GM18517 (cell line): ENCODE data around the gene UGGT1.

Experiments used
- ATAC-seq: cut with Tn5 transposase; IDR thresholded peaks from one replicate; pipeline ENCODE4 v1.9.1; 2021; ENCODE audit warnings: mild to moderate bottlenecking, moderate library complexity; ENCODE audit not compliant: unreplicated experiment

UGGT1 gene, protein sequence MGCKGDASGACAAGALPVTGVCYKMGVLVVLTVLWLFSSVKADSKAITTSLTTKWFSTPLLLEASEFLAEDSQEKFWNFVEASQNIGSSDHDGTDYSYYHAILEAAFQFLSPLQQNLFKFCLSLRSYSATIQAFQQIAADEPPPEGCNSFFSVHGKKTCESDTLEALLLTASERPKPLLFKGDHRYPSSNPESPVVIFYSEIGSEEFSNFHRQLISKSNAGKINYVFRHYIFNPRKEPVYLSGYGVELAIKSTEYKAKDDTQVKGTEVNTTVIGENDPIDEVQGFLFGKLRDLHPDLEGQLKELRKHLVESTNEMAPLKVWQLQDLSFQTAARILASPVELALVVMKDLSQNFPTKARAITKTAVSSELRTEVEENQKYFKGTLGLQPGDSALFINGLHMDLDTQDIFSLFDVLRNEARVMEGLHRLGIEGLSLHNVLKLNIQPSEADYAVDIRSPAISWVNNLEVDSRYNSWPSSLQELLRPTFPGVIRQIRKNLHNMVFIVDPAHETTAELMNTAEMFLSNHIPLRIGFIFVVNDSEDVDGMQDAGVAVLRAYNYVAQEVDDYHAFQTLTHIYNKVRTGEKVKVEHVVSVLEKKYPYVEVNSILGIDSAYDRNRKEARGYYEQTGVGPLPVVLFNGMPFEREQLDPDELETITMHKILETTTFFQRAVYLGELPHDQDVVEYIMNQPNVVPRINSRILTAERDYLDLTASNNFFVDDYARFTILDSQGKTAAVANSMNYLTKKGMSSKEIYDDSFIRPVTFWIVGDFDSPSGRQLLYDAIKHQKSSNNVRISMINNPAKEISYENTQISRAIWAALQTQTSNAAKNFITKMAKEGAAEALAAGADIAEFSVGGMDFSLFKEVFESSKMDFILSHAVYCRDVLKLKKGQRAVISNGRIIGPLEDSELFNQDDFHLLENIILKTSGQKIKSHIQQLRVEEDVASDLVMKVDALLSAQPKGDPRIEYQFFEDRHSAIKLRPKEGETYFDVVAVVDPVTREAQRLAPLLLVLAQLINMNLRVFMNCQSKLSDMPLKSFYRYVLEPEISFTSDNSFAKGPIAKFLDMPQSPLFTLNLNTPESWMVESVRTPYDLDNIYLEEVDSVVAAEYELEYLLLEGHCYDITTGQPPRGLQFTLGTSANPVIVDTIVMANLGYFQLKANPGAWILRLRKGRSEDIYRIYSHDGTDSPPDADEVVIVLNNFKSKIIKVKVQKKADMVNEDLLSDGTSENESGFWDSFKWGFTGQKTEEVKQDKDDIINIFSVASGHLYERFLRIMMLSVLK (N-terminal part only)

DNA sequence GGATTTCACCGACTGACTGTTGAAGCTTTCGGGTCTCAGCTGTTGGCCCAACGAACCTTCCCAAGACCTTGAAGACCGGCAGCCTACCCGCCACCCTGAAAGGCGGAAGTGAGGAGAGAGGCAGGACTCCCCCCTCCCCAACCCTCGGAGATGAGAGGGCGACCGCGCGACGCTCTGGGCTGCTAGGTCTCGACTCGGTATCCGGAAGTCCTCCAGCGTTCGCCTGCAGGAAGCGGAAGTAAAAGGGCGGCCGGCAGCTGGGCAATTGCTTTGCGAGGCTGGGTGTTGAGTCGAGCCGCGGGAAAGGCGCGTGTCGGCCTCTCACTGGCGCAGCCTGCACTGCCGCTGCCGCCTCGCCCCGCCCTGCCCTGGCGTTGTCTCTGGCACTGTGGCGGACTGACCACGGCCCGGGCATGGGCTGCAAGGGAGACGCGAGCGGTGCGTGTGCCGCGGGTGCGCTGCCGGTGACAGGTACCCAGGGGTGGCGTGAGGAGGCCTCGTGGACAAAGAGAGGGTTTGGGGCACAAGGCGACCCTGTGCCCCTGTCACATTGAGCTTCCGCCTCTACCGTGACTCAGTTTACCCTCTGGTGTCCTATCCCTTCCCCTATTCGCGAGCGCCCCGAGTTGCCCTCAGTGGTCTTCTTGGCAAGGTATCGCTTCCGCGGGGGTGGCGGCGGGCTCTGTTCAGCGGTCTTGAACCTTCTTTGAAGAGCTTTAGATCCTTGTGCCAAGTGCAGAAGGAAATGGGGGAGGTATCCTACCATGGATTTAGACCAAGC lies at the start of gene UGGT1:
Gene UGGT1 (plus strand): TSS at position 256 of the 781 bp plus-strand sequence. CDS start 158 bp downstream, at position 414.
- peak; percentile 92 for ATAC-seq

DNA sequence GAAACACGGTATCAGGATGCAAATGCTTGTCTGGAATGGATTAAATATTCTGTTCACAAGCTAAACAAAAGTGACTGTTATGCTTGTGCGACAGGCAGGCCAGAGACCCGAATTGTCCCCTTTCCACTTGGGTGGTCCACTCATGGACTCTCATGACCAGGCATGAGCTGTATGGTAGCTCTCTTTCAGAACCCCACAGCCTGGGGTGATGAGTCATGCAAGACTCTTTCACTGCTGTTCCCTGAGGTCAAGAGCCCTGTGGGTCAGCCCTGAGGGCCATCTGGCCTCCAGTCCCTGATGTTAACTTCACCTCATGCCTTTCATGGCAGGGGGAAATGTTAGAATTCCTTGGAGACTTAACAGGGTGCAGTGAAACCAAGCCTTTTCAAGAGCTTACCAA lies 49.4 kb upstream of the UGGT1 start:
- ATAC-seq, result no peak

DNA sequence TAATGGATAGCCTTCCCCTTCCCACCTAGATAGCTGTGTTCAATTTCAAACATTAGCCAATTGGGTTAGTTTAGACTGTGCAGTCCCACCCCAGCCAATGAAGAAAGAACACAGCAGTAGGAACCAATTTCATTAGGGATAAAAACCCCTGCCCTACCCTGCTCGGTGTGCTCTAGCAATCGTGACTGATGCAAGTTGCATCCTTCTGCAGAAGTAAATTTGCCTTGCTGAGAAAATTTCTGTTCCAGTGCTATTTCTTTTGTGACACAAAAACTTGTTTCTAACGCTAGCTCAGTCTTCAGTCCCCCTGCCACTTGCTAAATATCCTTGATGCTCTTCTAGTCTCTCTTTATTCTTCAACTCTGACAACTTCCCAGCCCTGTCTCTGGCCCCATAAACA lies 48.0 kb upstream of the UGGT1 start:
- no peak for ATAC-seq

DNA sequence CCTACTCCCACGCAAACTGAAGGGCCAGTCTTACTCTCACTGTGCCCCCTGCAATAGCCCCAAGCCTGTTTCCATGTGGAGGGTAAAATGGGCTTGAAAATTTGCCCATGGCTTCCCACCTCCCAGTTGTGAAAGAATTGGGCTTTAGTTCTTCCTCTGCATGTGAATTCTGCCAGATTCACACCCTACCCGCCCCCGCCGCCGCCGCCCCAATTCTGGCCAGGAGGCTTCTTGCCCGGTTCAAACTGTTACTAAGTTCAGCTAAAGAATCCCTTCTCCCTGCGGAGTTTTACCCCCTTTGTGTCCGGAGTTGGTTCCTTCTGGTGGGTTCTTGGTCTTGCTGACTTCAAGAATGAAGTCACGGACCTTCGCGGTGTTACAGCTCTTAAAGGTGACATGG lies 37.7 kb upstream of the UGGT1 start:
- no peak for ATAC-seq

DNA sequence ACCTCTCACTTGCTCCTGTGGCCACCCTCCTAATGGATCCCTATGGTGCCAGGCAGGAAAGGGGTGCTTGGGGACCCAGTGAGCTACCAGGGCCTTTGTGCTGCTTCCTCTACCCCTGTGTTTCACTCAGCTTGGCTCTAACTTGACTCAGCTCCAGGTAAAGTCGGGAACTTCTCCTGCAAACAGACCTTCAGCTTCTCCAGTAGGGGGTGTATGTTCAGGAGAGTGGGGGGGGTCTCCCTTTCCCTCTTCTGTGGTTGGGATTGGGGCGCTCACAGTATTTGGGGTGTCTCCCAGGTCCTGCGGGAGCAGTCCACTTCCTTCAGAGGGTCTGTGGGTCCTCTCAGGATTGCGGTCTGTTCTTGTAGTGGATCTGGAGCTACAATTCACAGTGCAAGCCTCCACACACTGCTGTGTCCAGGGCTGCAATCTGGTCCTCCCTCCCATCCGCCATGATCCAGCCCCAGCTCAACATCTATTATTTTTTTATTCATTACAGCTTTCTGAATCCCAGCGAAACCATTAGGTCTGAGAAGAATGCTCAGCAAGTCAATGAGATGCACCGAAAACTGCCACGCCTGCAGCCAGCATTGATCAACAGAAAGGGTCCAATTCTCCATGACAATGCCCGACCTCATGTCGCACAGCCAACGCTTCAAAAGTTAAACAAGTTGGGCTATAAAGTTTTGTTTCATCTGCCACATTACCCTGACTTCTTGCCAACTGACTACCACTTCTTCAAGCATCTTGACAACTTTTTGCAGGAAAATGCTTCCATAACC lies 36.7 kb upstream of the UGGT1 start:
- ATAC-seq, result no peak

DNA sequence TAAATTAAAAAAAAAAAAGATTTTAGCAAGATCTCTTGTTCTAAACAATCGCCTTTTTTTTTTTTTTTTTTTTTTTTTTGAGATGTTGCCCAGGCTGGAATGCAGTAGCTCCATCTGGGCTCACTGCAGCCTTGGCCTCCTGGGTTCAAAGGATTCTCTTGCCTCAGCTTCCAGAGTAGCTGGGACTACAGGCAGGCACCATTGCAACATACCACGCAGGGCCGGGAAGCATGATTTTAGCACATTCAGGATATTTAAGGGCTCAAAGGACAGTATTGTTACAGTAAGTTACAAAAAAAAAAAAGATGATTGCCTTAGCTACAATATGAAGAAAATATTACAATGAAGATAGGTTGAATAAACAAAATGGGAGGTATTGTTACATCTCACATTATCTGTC lies 33.7 kb upstream of the UGGT1 start:
- ATAC-seq, result no peak

DNA sequence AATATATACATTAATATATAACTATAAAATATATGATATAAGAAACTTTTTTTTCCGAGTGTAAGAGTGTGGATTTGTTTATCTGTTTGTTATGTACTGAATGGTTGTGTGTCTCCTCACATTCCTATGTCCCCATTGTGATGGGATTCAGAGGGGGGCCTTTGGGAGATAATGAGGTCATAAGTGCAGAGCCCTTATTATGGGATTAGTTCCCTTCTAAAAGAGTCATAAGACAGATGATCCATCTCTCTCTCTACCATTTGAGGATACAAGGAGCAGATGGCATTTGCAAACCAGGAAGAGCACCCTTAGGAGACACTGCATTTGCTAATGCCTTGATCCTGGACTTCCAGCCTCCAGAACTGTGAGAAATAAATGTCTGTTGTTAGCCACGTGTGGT lies 32.9 kb upstream of the UGGT1 start:
- ATAC-seq, result no peak

DNA sequence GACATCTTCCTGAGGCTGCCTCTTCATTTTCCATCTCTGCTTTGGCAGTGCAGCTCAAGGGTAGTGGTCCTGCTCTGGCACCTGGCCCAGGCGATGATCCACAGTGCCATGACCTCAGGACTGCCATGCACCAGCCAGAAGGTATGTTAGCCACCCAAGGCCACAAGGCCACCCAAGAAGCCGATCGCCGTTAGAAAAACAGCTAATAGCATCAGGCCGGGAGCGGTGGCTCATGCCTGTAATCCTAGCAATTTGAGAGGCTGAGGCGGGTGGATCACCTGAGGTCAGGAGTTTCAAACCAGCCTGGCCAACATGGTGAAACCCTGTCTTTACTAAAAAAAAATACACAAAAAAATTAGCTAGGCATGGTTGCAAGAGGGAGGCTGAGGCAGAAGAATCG lies 28.4 kb upstream of the UGGT1 start:
- ATAC-seq, result no peak

DNA sequence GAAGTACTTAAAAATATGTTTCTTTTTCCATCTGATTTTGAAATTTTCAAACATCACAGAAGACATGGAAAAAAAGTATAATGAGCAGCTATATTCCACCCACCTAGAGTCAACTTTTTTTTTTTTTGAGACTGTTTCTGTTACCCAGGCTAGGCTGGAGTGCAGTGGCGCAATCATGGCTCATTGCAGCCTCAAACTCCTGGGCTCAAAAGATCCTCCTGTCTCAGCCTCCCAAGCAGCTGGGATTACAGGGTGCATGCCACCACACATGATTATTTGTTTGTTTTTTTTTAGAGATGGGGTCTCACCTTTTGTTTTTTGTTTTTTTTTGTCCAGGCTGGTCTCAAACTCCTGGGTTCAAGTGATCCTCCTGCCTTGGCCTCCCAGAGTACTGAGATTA lies 26.6 kb upstream of the UGGT1 start:
- no peak for ATAC-seq

DNA sequence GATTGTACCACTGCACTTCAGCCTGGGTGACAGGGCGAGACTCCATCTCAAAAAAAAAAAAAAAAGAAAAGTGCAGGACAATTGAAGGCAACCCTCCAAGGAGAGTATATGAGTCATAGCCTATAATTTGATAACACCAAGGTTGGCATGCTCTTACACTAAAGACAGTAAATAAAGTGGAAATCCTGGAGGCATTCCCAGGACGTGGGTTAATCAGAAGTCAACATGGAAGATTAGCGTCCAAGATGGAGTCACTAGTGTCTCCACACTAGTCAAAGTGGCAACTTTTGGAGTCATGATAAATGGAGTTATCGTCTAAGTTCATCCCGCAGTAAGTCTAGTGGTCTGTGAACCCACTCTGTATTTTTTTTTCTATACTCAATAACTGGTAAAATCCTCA lies 21.2 kb upstream of the UGGT1 start:
- ATAC-seq, result no peak

DNA sequence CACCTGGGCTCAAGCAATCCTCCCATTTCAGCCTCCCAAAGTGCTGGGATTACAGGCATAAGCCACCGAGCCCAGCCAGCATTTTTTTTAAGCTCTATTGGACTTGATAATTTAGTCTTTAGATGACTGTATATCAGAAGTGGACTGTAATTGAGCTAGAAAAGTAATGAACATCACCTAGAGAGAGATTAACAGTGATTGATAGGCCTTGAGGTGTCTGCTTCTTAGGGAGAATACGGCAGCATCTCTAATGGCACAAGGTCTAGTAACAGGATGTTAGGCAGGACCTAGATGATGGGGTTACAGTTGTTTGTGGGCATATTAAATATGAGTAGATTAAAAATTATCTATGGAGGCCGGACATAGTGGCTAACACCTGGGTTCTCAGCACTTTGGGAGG lies 17.7 kb upstream of the UGGT1 start:
- no peak for ATAC-seq

DNA sequence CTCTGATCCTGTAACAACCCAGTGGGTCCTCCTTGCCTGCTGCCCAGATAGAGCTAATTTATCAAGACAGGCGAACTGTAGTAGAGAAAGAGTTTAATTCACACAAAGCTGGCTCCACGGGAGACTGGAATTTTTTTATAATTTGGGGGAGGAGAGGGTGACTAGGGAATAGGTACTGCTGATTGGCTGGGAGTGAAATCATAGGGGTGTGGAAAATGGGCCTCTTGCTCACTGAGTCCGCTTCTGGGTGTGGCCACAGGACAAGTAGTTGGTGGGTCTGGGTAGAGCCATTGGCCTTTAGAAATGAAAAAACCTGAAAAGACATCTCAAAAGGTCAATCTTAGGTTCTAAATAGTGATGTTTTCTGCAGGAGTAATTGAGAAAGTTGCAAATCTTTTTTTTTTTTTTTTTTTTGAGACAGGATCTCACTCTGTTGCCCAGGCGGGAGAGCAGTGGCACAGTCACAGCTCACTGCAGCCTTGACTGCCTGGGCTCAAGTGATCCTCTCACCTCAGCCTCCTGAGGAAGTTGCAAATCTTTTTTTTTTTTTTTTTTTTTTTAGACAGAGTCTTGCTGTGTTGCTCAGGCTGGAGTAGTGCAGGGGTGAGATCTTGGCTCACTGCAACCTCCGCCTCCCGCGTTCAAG lies 14.4 kb upstream of the UGGT1 start:
- ATAC-seq, result no peak

DNA sequence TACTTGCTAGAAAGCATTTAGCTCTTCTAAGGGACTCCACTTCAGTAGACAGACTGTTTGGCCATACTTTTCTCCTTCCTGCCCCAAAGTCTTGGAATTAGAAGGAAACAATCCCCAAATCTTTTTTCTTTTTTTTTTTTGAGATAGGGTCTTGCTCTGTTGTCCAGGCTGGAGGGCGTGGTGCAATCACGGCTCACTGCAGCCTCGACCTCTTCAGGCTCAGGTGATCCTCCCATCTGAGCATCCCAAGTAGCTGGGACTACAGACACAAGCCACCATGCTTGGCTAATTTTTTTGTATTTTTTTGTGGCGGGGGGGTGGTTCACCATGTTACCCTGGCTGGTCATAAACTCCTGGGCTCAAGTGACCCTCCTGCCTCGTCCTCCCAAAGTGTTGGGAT lies 6.2 kb upstream of the UGGT1 start:
- ATAC-seq, result no peak

DNA sequence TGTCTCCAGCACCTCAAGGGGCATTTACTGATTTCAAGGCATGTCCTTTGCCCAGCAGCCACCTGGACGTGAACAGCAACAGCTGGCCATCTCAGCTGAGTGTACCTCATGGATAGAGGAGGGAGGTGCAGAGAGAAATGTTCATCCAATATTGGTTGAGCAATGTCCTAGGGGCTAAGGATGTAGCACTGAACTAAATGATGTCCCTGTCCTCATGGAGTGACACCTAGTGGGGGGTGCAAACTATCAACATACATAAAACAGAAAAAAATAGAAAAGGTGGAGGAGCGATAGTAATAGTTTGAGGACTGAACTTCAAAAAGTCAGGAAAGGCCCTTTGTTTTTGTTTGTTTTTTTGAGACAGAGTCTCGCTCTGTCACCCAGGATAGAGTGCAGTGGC lies 4.8 kb upstream of the UGGT1 start:
- ATAC-seq, result no peak

DNA sequence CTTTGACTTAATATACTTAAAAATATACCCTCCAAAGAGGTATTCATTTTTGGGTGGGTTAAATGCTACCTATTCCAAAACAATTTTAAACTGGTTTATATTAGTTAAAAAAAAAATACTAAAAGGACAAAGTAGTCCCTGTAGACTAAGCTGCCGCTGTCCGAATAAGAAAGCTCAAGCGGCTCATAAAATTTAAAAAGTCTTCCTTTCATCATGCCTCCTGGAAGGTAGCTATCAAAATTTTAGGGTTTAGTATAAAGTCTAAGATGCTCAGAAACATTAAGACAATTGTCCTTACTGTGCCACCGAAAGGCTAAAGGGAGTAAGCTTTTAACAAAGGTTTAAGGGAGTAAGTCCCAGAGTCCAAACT lies 440 bp upstream of the UGGT1 start:
- ATAC-seq, result peak; percentile 1

DNA sequence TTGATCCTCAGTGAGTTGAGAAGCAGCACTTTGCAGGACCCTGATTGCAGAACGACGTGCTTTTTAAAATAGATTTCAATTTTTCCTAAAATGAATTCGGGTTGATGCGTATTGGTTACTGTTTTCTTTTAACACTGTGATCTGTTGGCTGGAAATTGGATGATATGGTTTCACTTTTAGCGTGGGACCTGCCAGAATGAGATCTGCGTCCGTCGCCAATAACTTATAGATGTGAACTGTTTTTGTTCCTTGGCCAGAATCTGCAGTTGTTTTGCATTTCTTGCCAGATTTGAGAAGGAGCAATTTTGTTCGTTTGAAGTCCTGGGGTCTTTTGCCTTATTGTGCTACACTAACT lies 703 bp downstream of the UGGT1 start:
- peak; percentile 9 for ATAC-seq

DNA sequence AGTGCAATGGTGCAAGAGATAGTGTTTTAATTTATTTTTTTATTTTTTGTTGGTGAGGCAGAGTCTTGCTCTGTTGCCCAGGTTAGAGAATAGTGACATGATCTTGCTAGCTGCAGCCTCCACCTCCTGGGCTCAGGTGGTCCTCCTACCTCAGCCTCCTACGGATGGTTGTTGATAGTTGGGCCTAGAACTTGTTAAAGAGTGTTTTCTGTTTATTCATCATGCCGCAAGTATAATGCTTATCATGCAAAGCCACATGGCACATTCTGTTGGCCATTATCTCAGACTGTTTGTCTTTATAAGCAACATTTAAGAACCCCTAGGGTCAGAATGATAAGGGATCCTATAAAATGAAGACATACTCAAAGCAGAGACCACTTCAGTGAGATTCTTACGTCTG lies 1.7 kb downstream of the UGGT1 start:
- ATAC-seq, result no peak

DNA sequence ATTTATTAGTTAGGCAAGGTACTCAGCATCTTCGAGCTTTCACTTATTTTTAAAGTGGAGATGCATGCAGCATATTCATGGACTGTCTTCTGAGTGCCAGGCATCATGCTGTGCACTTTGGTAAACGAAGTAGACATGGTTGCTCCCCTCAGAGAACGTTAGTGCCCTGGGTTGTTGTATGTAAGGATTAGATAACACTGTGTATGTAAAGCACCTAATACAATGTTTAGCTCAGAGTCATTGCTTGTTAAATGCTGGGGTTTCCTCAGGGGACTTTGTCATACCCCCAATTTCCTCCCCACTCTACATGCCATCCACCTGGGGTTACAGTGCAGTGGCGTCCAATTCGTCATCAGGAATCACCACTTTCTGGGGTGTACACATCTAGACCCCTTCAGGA lies 2.8 kb downstream of the UGGT1 start:
- ATAC-seq, result no peak

DNA sequence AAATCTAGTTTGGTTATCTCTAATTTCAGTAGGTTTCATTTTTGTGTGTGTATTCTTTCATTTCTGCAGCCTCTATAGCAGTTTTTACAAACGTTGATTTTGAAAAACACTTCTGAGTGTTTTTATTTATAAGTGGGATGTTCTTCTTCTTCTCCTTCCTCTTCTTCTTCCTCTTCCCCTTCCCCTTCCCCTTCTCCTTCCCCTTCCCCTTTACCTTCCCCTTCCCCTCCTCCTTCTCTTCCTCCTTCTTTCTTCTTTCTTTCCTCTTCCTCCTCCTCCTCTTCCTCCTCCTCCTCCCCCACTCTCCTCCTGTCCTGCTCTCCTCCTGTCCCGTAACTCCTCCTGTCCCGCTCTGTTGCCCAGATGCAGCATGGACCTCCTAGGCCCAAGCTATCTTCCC lies 4.2 kb downstream of the UGGT1 start:
- no peak for ATAC-seq
